Measurements from ENCODE around the gene TMTC3.

Gene TMTC3

GRCh38 chr12:88144546-88145468, 2.7 kb downstream of the TMTC3 start:
- DNase-seq (ENCODE audit: low spot score) = no peak
- no peak for TF ChIP-seq CTCF (IDR thresholded peaks at IDR 0.05; ENCODE audit: poor library complexity, severe bottlenecking)
- H3K4me1 ChIP-seq (ENCODE audit: insufficient read depth, poor library complexity, severe bottlenecking) = peaks cover 25% of the 10 kb centered on the region
- ATAC-seq (ENCODE audit: low read depth) = no peak
- H3K27me3 ChIP-seq (ENCODE audit: insufficient read depth, poor library complexity, severe bottlenecking) = no peaks in the 10 kb centered on the region
- H3K36me3 ChIP-seq (ENCODE audit: low read depth) = peaks cover 23% of the 10 kb centered on the region
- no peak overlapping the region for H3K27ac ChIP-seq (ENCODE audit: poor library complexity, severe bottlenecking)
- no peaks in the 10 kb centered on the region for H3K9me3 ChIP-seq (ENCODE audit: severe bottlenecking)
- no peak overlapping the region for H3K4me3 ChIP-seq (ENCODE audit: severe bottlenecking)

- Histone ChIP-seq H3K36me3 (ENCODE audit: low read depth) (peaks cover 15% of the 10 kb centered on the region), H3K4me1 (ENCODE audit: insufficient read depth, poor library complexity, severe bottlenecking) (peaks cover 25% of the 10 kb centered on the region), H3K27ac (ENCODE audit: poor library complexity, severe bottlenecking) (no peak overlapping the region), H3K4me3 (ENCODE audit: severe bottlenecking) (no peak overlapping the region), H3K9me3 (ENCODE audit: severe bottlenecking) (no peaks in the 10 kb centered on the region), H3K27me3 (ENCODE audit: insufficient read depth, poor library complexity, severe bottlenecking) (no peaks in the 10 kb centered on the region)
- DNase-seq (ENCODE audit: low spot score) (no peak), ATAC-seq (ENCODE audit: low read depth) (no peak)
- no peak for TF ChIP-seq CTCF (IDR thresholded peaks at IDR 0.05; ENCODE audit: poor library complexity, severe bottlenecking)
Observed at GRCh38 chr12:88145567-88146505, 3.7 kb downstream of the TMTC3 start.

GRCh38 chr12:88150063-88150462, 8.0 kb downstream of the TMTC3 start:
- Histone ChIP-seq H3K4me3 (ENCODE audit: severe bottlenecking) (no peak overlapping the region), H3K36me3 (ENCODE audit: low read depth) (peaks cover 22% of the 10 kb centered on the region; the same call in 1 of the 2 replicates), H3K9me3 (ENCODE audit: severe bottlenecking) (no peaks in the 10 kb centered on the region), H3K27me3 (ENCODE audit: insufficient read depth, poor library complexity, severe bottlenecking) (no peaks in the 10 kb centered on the region), H3K27ac (ENCODE audit: poor library complexity, severe bottlenecking) (no peak overlapping the region), H3K4me1 (ENCODE audit: insufficient read depth, poor library complexity, severe bottlenecking) (peaks cover 7% of the 10 kb centered on the region)
- DNase-seq (ENCODE audit: low spot score) = no peak
- no peak for TF ChIP-seq CTCF (IDR thresholded peaks at IDR 0.05; ENCODE audit: poor library complexity, severe bottlenecking)
- ATAC-seq (ENCODE audit: low read depth) = no peak

- Histone ChIP-seq H3K4me3 (ENCODE audit: severe bottlenecking) (no peak overlapping the region), H3K27me3 (ENCODE audit: insufficient read depth, poor library complexity, severe bottlenecking) (no peaks in the 10 kb centered on the region), H3K4me1 (ENCODE audit: insufficient read depth, poor library complexity, severe bottlenecking) (no peaks in the 10 kb centered on the region), H3K9me3 (ENCODE audit: severe bottlenecking) (no peaks in the 10 kb centered on the region), H3K36me3 (ENCODE audit: low read depth) (peaks cover 27% of the 10 kb centered on the region; the same call in 1 of the 2 replicates), H3K27ac (ENCODE audit: poor library complexity, severe bottlenecking) (no peak overlapping the region)
- peak; percentile 80 for TF ChIP-seq CTCF (IDR thresholded peaks at IDR 0.05; ENCODE audit: poor library complexity, severe bottlenecking)
- DNase-seq (ENCODE audit: low spot score) (no peak), ATAC-seq (ENCODE audit: low read depth) (no peak)
Observed at GRCh38 chr12:88153959-88154358, 11.9 kb downstream of the TMTC3 start.
